Activated T-cell treated with anti-CD3 and anti-CD28 coated beads for 48 hours (primary cell): ENCODE data around the gene RUNX2.
A peak's percentile ranks its signal among the peaks of the same experiment; 100 is the strongest.

Experiments
- DNase-seq: peaks from one replicate; pipeline ENCODE4 v3.0.0-alpha.2; 2020; ENCODE audit warnings: low read depth

Gene RUNX2

GRCh38 chr6:45434381-45434700 is 106.2 kb downstream of the RUNX2 start:
- no peak for DNase-seq

DNA sequence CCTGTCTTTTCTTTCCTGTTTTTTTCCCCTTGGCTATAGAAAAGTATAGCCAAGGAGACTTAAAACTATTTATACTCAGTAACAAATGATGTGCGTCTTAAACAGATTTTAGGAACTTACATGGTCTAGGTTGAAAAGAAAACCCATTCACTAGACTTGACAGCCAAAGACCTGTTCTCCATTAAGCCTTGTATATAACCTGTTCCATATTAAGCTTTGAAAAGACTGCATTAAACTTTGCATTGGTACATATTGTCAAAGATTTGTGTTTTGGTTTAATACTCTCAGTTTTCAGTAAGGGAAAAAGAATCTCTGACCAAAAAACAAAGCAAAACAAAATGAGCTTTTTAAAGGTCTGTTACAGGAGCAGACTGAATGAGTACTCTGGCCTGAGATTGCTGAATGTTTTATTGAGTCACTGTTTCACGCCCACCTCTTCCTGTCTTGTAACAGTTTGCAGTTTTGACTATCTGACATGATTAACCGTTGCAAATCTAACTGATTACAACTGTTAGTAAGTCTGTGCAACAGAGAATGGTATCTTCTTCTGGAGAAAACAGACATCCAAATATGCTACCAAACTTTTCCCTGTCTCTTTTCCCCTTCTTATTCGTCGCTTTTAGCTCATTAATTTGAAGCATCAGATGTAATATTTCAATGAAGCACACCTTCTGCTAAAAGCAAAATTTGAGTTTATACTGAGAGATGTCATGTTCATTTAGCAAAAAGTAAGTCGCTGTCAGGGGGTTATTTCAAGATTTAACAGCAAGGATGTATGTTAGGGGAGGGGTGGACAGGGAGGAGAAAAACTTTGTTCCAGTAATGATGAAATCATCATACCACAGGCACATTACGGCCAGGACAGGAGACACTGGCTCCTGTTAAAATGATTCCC is 108.7 kb downstream of the RUNX2 start:
- no peak for DNase-seq

- no peak for DNase-seq
Measured at GRCh38 chr6:45437439-45437815, 109.3 kb downstream of the RUNX2 start.

- no peak for DNase-seq
Measured at GRCh38 chr6:45438151-45438550, 110.0 kb downstream of the RUNX2 start.

DNA sequence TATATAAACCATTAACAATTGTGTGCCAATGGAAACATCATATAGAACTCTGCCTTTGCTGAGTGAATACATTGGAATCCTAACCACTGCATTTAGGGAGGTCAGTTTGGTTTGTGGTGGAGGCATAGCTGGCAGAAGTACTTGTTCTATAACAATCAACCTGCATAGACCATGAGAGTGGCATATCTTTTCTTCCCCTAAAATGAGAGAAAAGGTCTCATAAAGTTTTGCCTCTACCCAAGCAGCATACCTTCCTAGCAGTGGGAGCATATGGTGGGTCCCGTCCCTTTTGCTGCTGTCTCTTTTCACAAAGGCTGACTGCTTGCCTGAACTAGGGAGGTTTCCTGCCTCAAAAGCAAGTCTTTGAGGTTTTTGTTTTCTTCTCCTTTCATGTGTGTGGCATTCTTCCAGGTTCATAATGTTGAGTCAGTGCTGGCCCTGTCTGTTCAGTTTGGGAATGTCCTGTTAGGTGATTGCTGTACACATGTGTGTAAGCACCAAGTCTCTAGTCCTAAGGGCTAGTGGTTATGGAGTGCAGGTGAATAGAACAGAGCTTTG is 110.8 kb downstream of the RUNX2 start:
- DNase-seq = no peak

DNA sequence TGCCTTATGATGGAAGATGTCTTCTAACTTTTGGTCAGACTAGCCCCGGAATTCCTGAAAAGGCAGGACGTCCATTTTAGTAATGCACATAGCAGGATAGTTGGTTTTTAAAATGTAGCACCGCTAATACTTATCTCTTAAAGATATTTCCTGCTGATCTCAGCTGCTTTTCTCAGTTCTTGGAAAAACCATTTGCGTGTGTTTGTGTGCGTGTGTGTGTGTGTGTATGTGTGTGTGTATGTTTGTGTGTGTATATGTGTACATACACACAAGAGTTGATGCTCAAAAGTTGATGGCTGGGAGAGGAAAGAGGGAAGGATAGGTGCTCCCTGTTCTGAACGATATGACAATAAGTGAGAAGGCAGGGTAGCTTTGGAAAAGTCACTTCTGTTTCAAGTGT is 111.3 kb downstream of the RUNX2 start:
- DNase-seq = no peak

GRCh38 chr6:45439861-45440388 is 111.8 kb downstream of the RUNX2 start:
- no peak for DNase-seq

GRCh38 chr6:45441851-45442453 is 113.8 kb downstream of the RUNX2 start:
- no peak for DNase-seq

DNA sequence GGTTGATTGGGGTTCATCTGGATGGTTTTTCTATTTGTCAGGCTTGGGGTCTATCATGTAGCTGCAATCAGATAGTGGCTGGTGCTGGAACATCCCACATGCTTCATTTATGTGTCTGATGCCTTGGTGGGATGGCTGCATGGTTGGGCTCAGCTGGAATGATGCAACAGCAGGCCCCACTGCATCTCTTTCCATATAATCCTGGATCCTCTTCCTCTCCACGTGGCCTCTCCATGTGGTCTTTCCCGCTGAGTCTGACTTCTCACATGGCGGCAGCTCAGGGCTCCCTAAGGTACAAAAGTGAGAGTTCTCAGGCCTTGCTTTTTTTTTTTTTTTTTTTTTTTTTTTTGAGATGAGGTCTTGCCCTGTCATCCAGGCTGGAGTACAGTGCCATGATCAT is 114.6 kb downstream of the RUNX2 start:
- no peak for DNase-seq

- DNase-seq = no peak
Measured at GRCh38 chr6:45445364-45445748, 117.2 kb downstream of the RUNX2 start.

- peak; percentile 30 for DNase-seq
Measured at GRCh38 chr6:45445749-45446549, 117.8 kb downstream of the RUNX2 start.

DNA sequence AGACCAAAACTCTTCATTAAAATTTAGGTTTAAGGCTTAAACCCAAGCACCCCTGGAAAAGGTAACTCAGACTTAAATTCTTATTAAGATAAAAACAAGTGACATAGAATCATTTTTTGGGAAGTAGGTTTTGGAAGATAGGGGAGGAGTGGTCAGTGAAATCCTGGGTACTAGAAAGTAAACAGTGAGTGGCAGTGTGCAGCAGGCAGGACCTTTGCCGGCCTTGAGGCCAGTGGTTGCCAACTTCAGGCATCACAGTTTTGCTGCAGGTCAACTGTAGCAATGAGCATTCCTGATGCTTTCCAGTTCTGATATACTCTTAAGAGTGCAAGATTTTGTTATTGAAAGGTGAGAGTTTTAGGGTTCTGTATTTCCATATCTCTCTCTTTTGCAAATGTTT is 118.9 kb downstream of the RUNX2 start:
- DNase-seq = no peak

DNA sequence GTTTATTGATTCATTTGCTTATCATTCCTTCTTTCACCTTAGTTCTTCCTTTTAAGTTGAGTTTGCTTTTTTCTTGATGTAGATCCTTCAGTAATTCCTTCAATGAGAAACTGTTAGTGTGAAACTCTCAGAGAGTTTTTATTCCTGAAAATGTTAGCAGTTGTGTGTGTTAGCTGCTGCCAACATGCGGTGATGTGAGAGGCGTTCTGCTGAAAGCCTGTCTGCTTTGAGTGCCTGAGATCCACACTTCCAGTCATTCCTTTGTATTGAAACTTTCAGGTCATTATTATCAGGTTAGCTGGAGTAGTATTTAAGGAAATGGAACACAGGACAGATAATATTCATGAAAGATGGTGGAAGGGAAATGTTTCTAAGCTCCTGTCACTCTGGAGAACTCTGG is 119.6 kb downstream of the RUNX2 start:
- DNase-seq = no peak

DNA sequence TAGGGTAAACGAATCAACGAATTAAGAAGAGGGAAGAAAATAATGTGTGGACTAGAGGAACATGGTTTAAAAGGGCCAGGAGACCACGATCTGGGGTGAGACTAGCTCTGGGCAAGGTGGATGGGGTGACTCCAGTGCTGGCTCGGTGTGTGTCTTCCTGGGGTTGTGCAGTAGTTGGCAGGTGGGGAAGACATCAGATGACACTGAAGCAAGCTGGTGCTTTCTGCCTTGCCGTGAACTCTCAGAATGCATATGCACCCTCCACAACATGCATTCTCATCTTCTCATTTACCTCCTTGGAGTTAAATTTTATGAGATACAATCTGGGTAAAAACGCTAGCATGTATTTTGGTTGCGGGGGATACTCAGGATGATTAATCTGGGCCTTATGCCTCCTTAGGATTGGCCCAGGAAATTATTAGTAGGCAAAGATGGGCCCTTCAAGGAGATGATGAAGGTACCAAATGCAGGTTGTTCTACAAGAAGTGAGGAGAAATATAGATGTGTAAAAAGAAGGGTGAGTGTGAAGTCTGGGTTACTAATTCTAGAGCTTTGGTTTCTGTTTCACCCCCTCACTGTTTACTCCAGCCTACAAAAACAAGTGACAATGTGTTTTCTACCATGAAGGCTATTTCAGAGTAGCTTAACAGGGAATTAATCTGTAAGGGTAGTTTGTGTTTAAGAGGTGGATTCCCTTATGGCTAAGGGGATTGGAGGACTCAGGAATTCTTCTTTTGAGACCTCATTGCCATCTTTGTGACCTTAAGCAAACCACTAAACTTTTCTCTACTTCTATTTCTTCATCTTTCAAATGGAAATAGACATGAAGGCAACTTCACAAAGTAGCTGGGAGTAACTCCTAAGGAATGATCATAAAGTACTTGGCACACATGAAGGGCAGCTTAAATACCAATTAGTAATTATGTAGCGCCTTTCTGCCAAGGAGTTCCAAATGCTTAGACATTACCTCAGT is 120.6 kb downstream of the RUNX2 start:
- DNase-seq = no peak

- no peak for DNase-seq
Measured at GRCh38 chr6:45450132-45450531, 122.0 kb downstream of the RUNX2 start.

DNA sequence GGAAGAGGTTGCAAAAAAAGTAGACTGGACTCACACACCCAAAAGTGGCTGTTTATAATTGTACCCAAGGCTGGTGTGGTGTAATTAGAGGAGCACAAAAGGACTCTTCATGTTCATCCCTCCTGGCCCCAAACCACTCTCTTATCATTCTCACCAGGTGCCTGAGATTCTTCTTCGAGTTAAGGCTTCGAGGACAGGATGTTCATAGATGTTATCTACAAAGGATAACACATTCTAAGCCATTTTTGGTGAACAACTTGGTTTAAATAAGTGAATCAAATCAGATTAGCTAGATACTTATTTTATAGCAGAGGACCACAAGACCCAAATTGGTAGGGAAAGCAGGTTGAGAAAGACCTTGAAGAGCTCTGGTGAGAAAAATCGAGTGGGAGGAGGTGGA is 122.7 kb downstream of the RUNX2 start:
- DNase-seq = no peak

- no peak for DNase-seq
Measured at GRCh38 chr6:45454008-45454911, 126.1 kb downstream of the RUNX2 start.

DNA sequence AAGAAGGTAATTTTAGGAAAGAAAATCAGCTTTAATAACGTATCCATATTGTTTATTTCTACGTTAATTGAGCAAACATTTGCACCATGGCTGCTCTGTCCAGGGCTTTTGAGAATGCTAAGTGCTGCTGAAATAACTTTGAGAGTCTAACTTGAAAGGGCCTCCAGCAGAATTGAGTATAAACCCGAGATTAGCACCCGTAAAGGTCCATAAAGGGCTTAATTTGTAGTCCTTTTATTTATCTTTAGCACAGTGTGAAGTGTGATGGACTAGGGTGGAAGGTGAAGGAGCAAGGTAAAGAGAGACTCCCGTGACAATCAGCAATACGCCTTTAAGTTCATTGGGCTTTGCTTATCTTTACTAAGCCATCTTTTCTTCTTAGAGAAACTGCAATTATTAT is 127.3 kb downstream of the RUNX2 start:
- DNase-seq = no peak

- no peak for DNase-seq
Measured at GRCh38 chr6:45457141-45457540, 129.0 kb downstream of the RUNX2 start.

- no peak for DNase-seq
Measured at GRCh38 chr6:45458672-45459071, 130.5 kb downstream of the RUNX2 start.
